ENCODE measurements around the gene TRDN.

The TRDN gene

DNA sequence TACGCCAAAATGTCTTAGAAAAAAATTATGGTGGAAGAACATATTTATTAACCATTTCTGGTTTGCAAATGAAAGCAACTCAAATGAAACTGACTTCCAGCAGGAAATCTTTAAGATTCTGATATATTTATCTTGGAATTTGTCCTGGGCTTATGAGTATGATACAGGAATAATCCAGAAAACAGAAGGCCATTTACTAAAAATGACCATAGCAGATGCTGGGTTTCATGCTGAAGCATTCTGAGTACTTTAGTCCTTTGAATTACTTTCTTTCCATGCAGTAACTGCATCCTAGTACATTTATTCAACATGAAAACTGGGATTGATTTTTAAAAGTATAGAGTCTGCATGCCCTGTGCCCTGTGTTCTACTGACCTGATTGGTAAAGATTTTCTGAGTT lies 468.3 kb downstream of the TRDN start:
- no peak for DNase-seq (ENCODE audit: low spot score)
- TF ChIP-seq, protein P1, sequence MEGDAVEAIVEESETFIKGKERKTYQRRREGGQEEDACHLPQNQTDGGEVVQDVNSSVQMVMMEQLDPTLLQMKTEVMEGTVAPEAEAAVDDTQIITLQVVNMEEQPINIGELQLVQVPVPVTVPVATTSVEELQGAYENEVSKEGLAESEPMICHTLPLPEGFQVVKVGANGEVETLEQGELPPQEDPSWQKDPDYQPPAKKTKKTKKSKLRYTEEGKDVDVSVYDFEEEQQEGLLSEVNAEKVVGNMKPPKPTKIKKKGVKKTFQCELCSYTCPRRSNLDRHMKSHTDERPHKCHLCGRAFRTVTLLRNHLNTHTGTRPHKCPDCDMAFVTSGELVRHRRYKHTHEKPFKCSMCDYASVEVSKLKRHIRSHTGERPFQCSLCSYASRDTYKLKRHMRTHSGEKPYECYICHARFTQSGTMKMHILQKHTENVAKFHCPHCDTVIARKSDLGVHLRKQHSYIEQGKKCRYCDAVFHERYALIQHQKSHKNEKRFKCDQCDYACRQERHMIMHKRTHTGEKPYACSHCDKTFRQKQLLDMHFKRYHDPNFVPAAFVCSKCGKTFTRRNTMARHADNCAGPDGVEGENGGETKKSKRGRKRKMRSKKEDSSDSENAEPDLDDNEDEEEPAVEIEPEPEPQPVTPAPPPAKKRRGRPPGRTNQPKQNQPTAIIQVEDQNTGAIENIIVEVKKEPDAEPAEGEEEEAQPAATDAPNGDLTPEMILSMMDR (IDR thresholded peaks at IDR 0.05; ENCODE audit: borderline replicate concordance, control extremely low read depth, extremely low read depth, insufficient read depth, missing control alignments), result no peak
- in situ Hi-C loops (cut with MboI; ENCODE audit: low sequenced_read_pairs, unreplicated experiment), result no loop called here

Data from GM13976 (cell line).